KBM-7 (cell line): ENCODE data around the gene LHX3.

ENCODE experiments used
- DNase-seq: peaks from one replicate; pipeline ENCODE4 v3.0.0-alpha.2; 2015
- in situ Hi-C: fragments of 300-500 bp; cut with MboI; formaldehyde crosslinking; loops from 2 replicates; pipeline ENCODE4 v1.14.3; 2020; ENCODE audit warnings: low sequenced_read_pairs, low pct_unique_long_range_greater_than_20kb, mixed read lengths

LHX3 gene

DNA sequence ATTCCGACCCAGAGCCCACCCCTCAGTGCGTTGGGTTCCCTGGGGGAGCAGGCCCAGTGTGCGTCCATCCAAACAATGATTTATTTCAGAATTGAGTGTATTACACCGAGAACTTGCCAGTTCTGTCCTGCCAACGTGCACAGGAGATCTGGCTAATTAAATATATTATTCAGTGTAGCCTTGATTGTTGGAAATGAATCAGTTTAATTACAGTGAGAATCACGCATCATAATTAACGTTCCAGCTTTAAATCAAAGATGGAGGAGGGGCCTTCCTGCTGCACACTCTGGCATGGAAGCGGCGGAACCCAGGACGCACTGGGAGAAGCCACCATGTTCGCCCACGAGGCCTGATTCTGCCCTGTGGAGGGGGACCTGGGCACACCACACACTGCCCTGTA lies 55.6 kb downstream of the LHX3 start:
- in situ Hi-C loops, result no loop called here
- DNase-seq, result no peak

DNA sequence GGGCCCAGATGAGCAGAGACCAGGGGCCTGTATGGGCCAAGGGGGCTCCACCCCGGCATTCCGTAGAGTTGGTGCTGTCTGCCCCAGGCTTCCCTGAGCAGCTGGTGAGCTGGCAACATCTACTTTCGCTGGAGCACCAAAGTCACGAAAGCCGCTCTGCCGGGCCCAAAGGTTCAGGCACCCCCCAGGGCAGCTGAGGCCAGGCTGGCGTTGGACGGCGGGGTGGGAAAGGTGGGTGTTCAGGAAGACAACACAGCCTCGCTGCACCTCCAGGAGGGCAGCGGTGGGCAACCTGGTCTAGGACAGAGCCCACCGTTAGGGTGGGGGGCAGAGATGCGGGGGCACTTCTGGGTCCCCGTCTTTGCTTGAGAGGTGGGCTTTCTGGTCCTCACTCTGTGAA lies 56.2 kb downstream of the LHX3 start:
- in situ Hi-C loops, result no loop called here
- DNase-seq, result no peak

DNA sequence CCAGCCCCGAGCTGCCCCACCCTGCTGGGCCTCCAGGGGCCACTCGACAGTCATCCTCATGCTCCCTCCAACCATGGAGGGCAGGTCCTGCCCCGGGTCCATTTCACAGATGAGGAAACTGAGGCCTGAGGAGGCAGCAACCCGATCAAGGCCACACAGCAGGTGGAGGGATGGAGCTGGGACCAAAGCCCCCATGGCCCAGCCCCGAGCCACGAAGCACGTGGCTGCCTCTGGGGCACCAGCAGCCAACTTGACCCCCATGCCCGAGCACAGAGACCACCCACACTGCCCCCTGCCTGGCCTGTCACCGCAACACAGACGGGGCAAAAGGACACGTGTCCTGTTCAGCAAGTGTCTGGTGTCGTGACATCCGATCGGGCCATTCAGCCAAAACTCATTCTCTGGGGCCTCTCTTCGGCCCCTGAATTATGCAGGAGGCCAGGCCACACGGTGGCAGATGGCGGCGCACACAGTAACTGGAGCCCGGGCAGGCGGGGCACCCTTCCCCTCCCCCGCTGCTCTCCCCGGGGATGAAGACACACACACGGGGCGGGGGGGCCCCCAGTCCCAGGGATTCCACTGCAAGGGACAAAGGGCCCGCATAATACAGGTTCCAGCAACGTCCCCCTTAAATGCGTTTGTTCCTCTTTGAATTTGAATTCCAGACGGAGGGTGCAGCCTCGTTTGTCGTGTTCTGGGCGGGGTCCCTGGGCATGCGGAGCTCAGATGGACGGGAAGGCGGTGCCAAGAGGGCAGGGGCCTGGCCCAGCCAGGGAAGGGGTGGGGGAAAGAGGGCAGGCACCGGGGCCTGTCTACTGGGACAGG lies 56.8 kb downstream of the LHX3 start:
- in situ Hi-C loops, result no loop called here

DNA sequence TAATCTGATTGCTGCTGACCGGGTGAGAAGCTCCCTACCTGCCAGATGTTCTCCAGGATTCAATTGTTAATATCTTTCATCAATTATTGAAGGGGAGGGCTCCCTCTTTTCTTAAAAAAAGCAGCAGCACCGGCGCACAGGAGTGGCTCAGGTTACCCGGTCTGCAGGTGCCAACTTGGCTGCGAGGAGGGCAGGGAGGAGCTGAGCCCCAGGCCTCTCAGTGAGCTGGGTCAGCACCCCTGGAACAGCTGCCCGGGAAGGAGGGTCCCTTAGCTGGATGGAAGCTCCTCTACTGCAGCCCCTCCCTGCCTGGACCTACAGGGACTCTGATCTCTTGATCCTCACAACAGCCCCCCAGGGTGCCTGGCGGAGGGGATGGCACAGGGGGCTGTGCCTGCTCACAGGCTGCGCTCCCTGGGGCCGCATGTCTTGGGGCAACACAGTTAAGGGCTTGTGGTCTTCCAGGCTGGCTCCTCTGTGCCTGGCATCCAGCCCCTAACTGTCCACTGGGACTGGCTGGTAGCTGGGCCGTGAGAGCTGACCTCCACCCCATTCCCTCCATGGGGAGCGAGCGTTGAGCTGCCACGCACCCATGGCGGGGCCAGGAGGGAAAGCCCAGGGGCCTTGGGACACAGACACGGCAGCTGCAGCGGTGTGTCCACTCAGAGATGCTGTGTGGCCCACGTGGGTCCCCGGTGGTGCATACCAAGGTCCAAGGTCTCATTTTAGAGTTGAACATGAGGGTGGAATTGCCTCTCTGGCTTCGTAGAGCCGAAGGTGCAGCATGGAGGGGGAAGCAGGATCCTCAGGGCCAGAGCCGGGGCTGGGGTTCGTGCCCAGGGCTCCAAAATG lies 57.7 kb downstream of the LHX3 start:
- in situ Hi-C loops, result no loop called here
- DNase-seq, result no peak

More for the DNA sequence above, 56.8 kb downstream of the LHX3 start:
- DNase-seq, result no peak
